Astrocyte of the cerebellum (primary cell): ENCODE data around the gene RNF213.

Experiments used
- DNase-seq: peaks from one replicate; pipeline ENCODE4 v3.0.0-alpha.2; 2011; ENCODE audit warnings: low read depth
- H3K4me3 ChIP-seq: 2 replicates; pipeline ENCODE4 v1.5.1; 2011; ENCODE audit warnings: mild to moderate bottlenecking, low read depth, low read length, moderate library complexity
- in situ Hi-C: cut with HindIII; loops from 2 replicates; pipeline ENCODE4 v1.10.0; 2017; ENCODE audit warnings: low sequenced_read_pairs
- TF ChIP-seq, protein P1 (sequence below): IDR thresholded peaks from 2 replicates; pipeline ENCODE4 v1.5.1; 2012; ENCODE audit warnings: low read length, low read depth, moderate library complexity, mild to moderate bottlenecking; ENCODE audit errors: missing control alignments

RNF213 gene

GRCh38 chr17:80363120-80363515, 102.5 kb downstream of the RNF213 start:
- TF ChIP-seq, protein P1, sequence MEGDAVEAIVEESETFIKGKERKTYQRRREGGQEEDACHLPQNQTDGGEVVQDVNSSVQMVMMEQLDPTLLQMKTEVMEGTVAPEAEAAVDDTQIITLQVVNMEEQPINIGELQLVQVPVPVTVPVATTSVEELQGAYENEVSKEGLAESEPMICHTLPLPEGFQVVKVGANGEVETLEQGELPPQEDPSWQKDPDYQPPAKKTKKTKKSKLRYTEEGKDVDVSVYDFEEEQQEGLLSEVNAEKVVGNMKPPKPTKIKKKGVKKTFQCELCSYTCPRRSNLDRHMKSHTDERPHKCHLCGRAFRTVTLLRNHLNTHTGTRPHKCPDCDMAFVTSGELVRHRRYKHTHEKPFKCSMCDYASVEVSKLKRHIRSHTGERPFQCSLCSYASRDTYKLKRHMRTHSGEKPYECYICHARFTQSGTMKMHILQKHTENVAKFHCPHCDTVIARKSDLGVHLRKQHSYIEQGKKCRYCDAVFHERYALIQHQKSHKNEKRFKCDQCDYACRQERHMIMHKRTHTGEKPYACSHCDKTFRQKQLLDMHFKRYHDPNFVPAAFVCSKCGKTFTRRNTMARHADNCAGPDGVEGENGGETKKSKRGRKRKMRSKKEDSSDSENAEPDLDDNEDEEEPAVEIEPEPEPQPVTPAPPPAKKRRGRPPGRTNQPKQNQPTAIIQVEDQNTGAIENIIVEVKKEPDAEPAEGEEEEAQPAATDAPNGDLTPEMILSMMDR, result no peak
- DNase-seq, result no peak
- no peak overlapping the region for H3K4me3 ChIP-seq
- in situ Hi-C loops, result no loop called here

DNA sequence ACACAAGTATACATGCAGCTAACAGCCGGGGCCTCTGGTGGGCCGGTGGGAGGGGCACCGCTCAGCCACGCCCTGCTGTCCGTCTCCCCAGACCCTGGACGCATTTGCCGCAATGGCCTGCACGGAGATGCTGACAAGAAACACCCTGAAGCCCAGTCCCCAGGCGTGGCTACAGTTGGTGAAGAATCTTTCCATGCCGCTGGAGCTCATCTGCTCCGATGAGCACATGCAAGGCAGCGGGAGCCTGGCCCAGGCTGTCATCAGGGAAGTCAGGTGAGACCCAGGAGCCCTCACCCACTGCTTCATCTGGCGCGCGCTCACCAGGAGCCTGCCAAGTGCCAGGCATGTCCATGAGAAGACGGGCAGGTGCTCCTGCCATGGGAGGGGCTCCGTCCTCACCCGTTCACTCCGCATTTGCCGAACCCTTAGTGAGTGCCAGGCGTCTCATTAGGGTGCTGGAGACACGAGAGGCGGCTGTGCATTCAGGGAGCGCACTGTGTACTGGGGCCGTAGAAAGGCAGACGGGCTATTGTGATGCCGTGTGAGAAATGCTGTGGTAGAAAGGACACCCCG, 103.0 kb downstream of the RNF213 start:
- in situ Hi-C loops, result no loop called here
- no peak for DNase-seq
- TF ChIP-seq, protein P1, result no peak
- H3K4me3 ChIP-seq, result no peak overlapping the region

DNA sequence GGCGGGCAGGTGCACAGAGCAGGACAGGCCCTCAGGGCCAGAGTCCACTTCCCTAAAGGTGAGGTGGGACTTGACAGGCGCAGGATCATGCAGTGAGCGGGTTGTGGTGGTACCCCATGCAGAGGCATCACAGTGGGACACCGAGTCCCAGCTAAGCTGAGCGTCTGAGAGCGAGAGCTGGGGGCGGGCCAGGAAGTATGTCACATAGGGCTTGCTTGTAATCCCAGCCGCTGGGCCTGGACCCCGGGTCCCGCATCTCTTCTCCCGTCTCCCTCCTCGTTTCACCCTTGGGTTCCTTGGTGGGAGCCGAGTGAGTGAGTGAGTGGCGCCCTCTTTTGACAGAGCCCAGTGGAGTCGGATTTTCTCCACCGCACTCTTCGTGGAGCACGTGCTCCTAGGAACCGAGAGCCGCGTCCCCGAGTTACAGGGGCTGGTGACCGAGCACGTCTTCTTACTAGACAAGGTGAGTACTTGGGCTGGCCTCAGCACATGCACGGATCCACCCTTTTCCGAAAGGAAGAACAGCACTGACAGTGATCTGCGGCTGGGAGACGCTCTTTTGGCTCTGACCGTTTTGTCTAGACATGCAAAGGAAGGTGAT, 103.5 kb downstream of the RNF213 start:
- DNase-seq, result no peak
- in situ Hi-C loops, result no loop called here
- H3K4me3 ChIP-seq, result no peak overlapping the region
- TF ChIP-seq, protein P1, result peak; percentile 42

DNA sequence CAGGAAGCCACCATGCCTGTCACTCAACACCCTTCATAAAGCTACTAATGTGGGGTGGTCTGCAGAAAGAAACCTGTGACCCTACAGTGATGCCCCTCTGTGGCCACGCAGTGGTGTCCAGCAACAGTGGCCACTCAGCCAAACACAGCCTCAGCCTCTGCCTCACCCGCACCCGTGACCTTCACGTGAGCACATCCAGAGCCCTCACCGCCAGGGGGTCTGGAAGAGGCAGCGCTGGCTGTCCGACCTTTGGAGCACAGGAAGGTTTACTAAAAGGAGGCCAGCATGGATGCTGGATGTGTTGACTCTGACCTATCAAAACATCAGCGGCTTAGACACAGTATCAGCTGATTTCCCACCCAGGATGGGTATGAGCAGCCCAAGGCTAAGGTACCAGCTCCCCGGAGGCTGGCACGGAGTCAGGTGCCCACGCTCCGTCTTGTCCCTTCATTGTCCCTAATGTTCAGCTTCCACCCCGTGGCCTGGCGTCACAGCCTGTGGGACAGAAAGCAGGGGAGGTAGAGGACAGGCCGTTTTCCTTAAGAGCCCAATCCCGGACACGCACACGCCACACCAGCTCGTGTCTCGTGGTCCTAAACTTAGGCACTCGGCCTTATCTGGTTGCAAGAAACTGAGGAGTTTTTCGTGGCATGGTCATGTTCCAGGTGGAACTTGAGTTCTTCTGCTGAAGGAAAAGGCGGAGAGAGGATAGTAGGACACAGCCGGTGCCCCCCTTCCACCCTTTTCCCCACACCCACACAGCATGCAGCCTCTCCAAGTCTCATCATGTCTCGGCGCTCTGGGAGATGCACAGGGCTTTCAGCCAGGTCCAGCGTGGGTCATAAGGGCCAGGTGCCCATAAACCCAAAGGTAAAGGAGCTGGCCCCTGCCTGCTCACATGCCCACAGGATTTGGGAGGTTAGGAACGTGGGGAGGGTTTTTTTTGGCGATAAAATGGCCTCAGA, 104.6 kb downstream of the RNF213 start:
- in situ Hi-C loops, result no loop called here
- TF ChIP-seq, protein P1, result no peak
- DNase-seq, result no peak
- no peak overlapping the region for H3K4me3 ChIP-seq

DNA sequence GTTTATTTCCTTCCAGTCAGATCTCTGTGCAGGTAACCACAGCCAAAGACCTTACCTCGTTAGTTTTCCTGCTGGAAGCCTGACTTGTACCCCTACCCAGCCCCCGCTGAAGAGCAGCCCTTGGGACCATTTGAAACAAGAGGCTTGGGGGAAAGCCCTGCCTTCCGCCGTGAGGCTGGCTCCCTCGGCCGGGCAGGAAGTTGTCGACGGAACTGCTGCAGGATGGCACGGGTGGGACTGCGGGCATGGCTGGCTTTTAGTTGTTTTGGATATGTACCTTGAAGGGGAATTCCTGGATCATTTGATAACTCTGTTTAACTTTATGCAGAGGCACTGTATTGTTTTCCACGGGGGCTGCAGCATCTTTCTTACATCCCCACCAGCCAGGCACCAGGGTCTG, 105.3 kb downstream of the RNF213 start:
- H3K4me3 ChIP-seq, result no peak overlapping the region
- DNase-seq, result no peak
- in situ Hi-C loops, result no loop called here
- TF ChIP-seq, protein P1, result no peak

GRCh38 chr17:80367503-80367902, 106.9 kb downstream of the RNF213 start:
- in situ Hi-C loops, result no loop called here

More at GRCh38 chr17:80367503-80367902, 106.9 kb downstream of the RNF213 start:
- TF ChIP-seq, protein P1, result no peak
- DNase-seq, result no peak
- no peak overlapping the region for H3K4me3 ChIP-seq
